Endothelial cell (in vitro differentiated cells): Measurements from ENCODE around the gene ACBD6. TPM values are rescaled to one million over a fixed set of nuclear protein-coding genes. Genes with fewer than 3 reads are reported as not detected.

Experiments
- DNase-seq: peaks from one replicate; pipeline ENCODE4 v3.0.0; 2021; ENCODE audit warnings: low spot score
- H3K27ac Mint-ChIP-seq: one replicate; pipeline ENCODE4 v1.8.0; 2021; ENCODE audit warnings: mixed read lengths, inconsistent platforms; ENCODE audit not compliant: unreplicated experiment
- H3K27me3 Mint-ChIP-seq: one replicate; pipeline ENCODE4 v1.8.0; 2021; ENCODE audit warnings: mild to moderate bottlenecking, moderate library complexity, mixed read lengths, inconsistent platforms; ENCODE audit not compliant: unreplicated experiment
- H3K36me3 Mint-ChIP-seq: one replicate; pipeline ENCODE4 v1.8.0; 2021; ENCODE audit warnings: mild to moderate bottlenecking, low read depth, mixed read lengths, inconsistent platforms; ENCODE audit not compliant: unreplicated experiment
- H3K4me1 Mint-ChIP-seq: one replicate; pipeline ENCODE4 v1.8.0; 2021; ENCODE audit warnings: mild to moderate bottlenecking, mixed read lengths, inconsistent platforms; ENCODE audit not compliant: unreplicated experiment
- H3K4me3 Mint-ChIP-seq: one replicate; pipeline ENCODE4 v1.8.0; 2021; ENCODE audit warnings: mild to moderate bottlenecking, mixed read lengths, inconsistent platforms; ENCODE audit not compliant: unreplicated experiment
- H3K9me3 Mint-ChIP-seq: one replicate; pipeline ENCODE4 v1.8.0; 2021; ENCODE audit warnings: mixed read lengths, inconsistent platforms; ENCODE audit not compliant: unreplicated experiment
- total RNA-seq: library from RNA; stranded (reverse); fragmentation: NEBNext Ultra II Directional; extraction: Animal tissue kit (Norgen Biotek cat#: 25700); gene quantifications from one replicate; pipeline ENCODE4 v1.2.1, GENCODE V29; 2021; ENCODE audit not compliant: unreplicated experiment
- TF ChIP-seq, protein P1 (sequence below): fragments of 200-600 bp; sonication (generic); IDR thresholded peaks from one replicate; pipeline ENCODE4 v1.5.0; 2021; ENCODE audit warnings: antibody characterized with exemption; ENCODE audit not compliant: unreplicated experiment

ACBD6 gene
- total RNA-seq, 1 donor from 2014 or later, result 46.5 TPM

DNA sequence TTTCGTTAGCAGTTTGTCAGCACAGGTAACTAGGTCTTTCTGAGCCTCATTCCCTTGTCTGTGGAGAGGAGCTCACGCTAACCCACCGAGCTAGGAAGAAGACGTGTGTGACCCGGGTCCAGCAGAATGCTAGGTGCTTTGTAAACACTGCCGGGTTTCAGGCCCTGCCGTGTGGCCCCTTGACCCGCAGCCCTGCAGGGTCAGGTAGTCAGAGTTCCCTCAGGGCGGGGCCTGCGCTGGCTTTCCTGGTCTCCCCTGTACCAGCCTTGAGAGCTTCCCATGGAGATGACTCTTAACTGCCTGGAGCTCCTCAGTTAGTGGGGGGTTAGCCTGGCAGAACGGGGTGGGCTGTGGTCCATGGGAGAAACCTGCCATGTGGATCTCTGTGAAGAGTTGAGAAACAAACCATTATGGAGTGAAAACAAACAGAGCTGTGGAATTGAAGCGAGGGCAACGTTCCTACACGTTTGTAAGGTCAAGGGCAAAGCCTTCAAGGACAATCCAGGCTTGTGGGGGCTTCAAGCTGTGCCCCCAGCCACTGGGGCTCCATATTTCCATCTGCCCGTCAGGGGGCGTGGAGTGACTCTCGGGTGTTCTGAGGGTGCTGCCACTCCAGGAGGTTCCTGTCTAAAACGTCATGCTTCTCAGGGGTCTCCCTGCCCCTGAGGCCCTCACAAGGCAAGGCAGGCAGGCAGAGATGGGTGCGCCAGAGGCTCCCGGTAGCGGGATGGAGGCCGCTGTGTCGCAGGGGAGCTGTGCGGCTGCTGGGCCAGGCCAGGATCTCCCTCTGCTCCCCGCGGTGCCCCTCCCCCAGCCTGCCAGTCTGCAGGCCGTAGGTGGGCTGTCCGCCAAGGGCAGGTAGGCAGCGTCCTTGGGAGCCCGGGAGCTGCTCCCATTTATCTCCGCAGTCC, 248.5 kb downstream of the ACBD6 start:
- Mint-ChIP-seq H3K27me3 (peaks cover 14% of the 10 kb centered on the region), H3K4me1 (peaks cover 38% of the 10 kb centered on the region), H3K27ac (no peak overlapping the region), H3K9me3 (no peaks in the 10 kb centered on the region), H3K4me3 (no peak overlapping the region), H3K36me3 (peaks cover 15% of the 10 kb centered on the region)
- no peak for DNase-seq
- TF ChIP-seq, protein P1, sequence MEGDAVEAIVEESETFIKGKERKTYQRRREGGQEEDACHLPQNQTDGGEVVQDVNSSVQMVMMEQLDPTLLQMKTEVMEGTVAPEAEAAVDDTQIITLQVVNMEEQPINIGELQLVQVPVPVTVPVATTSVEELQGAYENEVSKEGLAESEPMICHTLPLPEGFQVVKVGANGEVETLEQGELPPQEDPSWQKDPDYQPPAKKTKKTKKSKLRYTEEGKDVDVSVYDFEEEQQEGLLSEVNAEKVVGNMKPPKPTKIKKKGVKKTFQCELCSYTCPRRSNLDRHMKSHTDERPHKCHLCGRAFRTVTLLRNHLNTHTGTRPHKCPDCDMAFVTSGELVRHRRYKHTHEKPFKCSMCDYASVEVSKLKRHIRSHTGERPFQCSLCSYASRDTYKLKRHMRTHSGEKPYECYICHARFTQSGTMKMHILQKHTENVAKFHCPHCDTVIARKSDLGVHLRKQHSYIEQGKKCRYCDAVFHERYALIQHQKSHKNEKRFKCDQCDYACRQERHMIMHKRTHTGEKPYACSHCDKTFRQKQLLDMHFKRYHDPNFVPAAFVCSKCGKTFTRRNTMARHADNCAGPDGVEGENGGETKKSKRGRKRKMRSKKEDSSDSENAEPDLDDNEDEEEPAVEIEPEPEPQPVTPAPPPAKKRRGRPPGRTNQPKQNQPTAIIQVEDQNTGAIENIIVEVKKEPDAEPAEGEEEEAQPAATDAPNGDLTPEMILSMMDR, result no peak

DNA sequence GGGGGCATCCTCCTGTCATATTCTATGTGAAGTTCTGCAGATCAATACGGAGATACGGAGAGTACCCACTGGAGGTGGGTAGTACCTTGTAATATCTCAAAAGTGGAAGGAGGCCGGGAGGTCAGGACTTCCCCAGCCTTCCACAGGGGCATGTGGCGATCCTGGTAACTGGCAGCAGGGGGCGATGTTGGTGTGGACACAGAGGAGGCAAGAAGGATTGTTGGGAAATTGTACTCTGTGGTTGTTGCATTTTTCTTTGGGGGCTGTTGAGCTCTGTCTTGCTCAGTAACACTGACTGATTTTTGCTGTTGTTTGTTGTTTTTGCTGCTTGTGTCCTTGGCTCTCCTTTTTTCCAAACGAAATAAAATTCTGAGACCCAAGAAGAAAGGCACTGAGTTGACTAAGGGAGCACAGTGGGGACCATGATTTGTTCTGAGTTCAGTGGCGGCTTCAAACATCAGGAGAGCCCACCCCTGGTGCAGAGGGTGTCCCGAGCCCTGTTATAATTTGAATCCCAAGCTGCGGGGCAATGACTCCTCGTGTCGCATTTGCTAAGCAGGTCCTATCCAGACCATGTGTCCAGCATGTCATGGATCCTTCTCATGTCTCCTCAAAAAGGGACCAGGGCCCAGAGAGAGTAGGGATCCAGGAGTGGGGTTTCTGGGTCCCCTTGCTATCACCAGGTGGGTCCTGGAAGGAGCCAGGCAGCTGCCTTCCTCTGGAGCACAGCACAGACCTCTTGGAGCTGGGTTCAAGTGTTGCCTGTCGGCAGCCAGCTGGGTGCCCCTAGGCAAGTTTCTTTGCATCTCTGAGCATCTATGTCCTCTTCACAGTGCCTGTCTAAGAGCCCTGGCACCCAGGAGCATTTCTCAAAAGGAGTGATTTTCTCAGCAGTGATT, 249.5 kb downstream of the ACBD6 start:
- peak overlapping the region; percentile 45 for H3K27ac Mint-ChIP-seq
- H3K9me3 Mint-ChIP-seq, result no peaks in the 10 kb centered on the region
- peak; percentile 88 for DNase-seq
- TF ChIP-seq, protein P1, result peak; percentile 83
- H3K4me3 Mint-ChIP-seq, result peak overlapping the region; percentile 22
- peaks cover 14% of the 10 kb centered on the region for H3K27me3 Mint-ChIP-seq
- peaks cover 44% of the 10 kb centered on the region for H3K4me1 Mint-ChIP-seq
- H3K36me3 Mint-ChIP-seq, result peaks cover 11% of the 10 kb centered on the region

DNA sequence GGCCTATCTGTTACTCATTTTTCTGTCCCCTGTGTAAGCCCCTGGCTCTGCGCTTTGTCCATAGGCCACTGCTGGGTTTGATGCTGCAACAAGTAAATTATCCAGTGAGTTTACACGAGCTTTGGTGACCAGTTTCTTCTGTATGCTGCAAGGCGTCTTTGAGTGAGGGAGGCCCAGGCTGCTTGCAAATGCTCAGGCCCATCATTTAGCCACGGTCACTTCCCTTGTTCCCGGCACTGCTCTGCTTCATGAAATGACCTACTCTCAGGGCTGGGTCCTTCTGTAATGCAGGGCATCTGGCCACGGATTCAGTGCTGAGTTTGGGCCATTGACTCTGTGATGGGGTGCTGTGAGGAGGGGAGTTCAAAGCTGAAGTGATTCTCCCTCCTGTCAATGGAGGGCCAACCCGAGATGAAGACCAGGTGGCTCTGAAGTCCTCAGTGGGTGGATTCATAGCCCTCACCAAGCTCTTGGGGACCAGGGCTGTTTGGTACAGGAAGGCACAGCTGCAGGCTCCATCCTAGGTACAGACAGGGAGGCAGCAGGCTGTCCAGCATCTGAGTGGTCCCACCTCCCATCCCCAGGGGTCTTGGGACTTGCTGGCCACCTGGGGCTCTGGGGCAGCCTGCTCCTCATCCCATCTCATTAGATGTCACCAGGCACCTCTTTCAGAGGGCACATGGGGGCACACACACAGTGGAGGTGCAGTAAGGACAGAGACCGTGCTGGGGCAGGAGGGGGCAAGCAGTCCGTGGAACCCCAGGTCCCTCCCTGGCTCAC, 250.7 kb downstream of the ACBD6 start:
- Mint-ChIP-seq H3K4me3 (peak overlapping the region; percentile 14), H3K27ac (peak overlapping the region; percentile 70), H3K9me3 (no peaks in the 10 kb centered on the region), H3K27me3 (peaks cover 15% of the 10 kb centered on the region), H3K36me3 (peaks cover 11% of the 10 kb centered on the region), H3K4me1 (peaks cover 55% of the 10 kb centered on the region)
- TF ChIP-seq, protein P1, result no peak
- no peak for DNase-seq

DNA sequence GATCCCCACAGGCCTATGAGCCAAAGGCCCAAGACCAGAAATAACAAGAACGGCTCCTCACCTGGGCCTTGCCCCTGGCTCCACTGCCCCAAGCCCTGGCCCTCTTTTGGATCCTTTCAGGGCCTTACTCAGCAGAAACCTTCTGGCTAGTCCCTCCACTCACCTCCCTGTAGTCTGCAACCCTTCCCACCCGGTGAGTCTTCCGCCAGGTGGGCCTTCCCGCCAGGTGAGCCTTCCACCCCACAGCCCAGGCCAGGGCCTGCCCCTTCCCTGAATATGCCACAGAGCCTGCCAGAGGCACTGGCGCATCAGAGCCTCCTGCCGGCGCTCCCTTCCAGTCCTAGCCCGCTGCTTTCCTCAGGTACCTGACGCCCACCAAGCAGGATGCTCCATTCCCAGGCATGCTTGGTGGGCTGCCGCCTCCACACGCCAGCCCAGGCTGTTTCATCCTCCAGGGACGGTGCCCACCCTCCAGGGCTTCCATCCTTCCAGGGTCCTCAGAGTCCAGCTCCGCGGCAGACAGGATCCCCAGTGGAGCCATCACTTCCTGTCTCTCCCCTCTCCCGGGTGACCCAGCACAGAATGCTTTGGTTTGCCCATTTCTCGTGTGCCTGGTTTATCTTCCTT, 251.4 kb downstream of the ACBD6 start:
- Mint-ChIP-seq H3K4me3 (peak overlapping the region; percentile 14), H3K27me3 (peaks cover 15% of the 10 kb centered on the region), H3K36me3 (peaks cover 11% of the 10 kb centered on the region), H3K9me3 (no peaks in the 10 kb centered on the region), H3K27ac (peak overlapping the region; percentile 70), H3K4me1 (peaks cover 58% of the 10 kb centered on the region)
- TF ChIP-seq, protein P1, result no peak
- DNase-seq, result no peak
